Tibial nerve (tissue), 4 donors: ENCODE data around the gene PLCH2.

Experiments
- EP300 ChIP-seq, 2 donors: sonication (generic); formaldehyde crosslinking; IDR thresholded peaks; one replicate each; pipeline ENCODE4 v1.6.1; 2017; ENCODE audit warnings: antibody characterized with exemption in 2 of 2, mild to moderate bottlenecking in 1 of 2
- POLR2A ChIP-seq, 2 donors: fragments of 450-650 bp; IDR thresholded peaks; one replicate each; pipeline ENCODE4 v1.6.1; 2017; ENCODE audit warnings: antibody characterized with exemption in 2 of 2, mild to moderate bottlenecking in 2 of 2, moderate library complexity in 2 of 2
- TF ChIP-seq, protein P1 (sequence below), 5 experiments: fragments of 200-600 bp in 3 of 5; fragments of 450-650 bp in 2 of 5; sonication (generic) in 3 of 5; IDR thresholded peaks; one replicate each; pipeline ENCODE4 v1.5.1; 2016 to 2019; ENCODE audit warnings: antibody characterized with exemption in 5 of 5, mild to moderate bottlenecking in 3 of 5, moderate library complexity in 2 of 5

GRCh38 chr1:2523191-2523890 is 47.3 kb downstream of the PLCH2 start:
- TF ChIP-seq, protein P1, sequence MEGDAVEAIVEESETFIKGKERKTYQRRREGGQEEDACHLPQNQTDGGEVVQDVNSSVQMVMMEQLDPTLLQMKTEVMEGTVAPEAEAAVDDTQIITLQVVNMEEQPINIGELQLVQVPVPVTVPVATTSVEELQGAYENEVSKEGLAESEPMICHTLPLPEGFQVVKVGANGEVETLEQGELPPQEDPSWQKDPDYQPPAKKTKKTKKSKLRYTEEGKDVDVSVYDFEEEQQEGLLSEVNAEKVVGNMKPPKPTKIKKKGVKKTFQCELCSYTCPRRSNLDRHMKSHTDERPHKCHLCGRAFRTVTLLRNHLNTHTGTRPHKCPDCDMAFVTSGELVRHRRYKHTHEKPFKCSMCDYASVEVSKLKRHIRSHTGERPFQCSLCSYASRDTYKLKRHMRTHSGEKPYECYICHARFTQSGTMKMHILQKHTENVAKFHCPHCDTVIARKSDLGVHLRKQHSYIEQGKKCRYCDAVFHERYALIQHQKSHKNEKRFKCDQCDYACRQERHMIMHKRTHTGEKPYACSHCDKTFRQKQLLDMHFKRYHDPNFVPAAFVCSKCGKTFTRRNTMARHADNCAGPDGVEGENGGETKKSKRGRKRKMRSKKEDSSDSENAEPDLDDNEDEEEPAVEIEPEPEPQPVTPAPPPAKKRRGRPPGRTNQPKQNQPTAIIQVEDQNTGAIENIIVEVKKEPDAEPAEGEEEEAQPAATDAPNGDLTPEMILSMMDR (IDR thresholded peaks at IDR 0.05), result no peak
- TF ChIP-seq EP300 (IDR thresholded peaks at IDR 0.05) (no peak), POLR2A (IDR thresholded peaks at IDR 0.05) (no peak)
